Memory B cell (primary cell): ENCODE results near the gene C8B.

Experiments used
- ATAC-seq: fragments of 150-1000 bp; cut with Tn5 transposase; 2 replicates; pipeline ENCODE4 v1.10.0; 2021; ENCODE audit warnings: low read depth, mild to moderate bottlenecking, moderate library complexity
- DNase-seq, 2 donors: peaks; one replicate each; pipeline ENCODE4 v3.0.0; 2022; ENCODE audit warnings: low spot score in 2 of 2
- H3K27ac Mint-ChIP-seq: one replicate; pipeline ENCODE4 v1.8.0; 2022; ENCODE audit warnings: mild to moderate bottlenecking, moderate library complexity, mixed read lengths
- H3K27me3 Mint-ChIP-seq: one replicate; pipeline ENCODE4 v1.8.0; 2022; ENCODE audit warnings: mixed read lengths
- H3K36me3 Mint-ChIP-seq: one replicate; pipeline ENCODE4 v1.8.0; 2022; ENCODE audit warnings: mild to moderate bottlenecking, mixed read lengths
- H3K4me1 Mint-ChIP-seq: one replicate; pipeline ENCODE4 v1.8.0; 2022; ENCODE audit warnings: mixed read lengths
- H3K4me3 Mint-ChIP-seq: one replicate; pipeline ENCODE4 v1.8.0; 2022; ENCODE audit warnings: mild to moderate bottlenecking, moderate library complexity, mixed read lengths
- H3K9me3 Mint-ChIP-seq: one replicate; pipeline ENCODE4 v1.8.0; 2022; ENCODE audit warnings: mixed read lengths

C8B gene

GRCh38 chr1:56965916-56966697 lies at the start of gene C8B:
C8B (minus strand) TSS chr1:56966015; CDS start chr1:56965948, 67 bp downstream.
- Mint-ChIP-seq H3K4me3 (no peak within 1 kb of the TSS), H3K27me3 (peaks cover 11% of the 10 kb centered on the region), H3K9me3 (peaks cover 2% of the 10 kb centered on the region), H3K27ac (no peak within 1 kb of the TSS), H3K36me3 (no peaks in the 10 kb centered on the region), H3K4me1 (no peaks in the 10 kb centered on the region)
- ATAC-seq (no peak), DNase-seq (no peak)

- H3K4me3 Mint-ChIP-seq: no peak overlapping the region
- no peak overlapping the region for H3K27ac Mint-ChIP-seq
- H3K27me3 Mint-ChIP-seq: peaks cover 3% of the 10 kb centered on the region
- no peak for DNase-seq
- no peaks in the 10 kb centered on the region for H3K36me3 Mint-ChIP-seq
- no peak for ATAC-seq
- H3K4me1 Mint-ChIP-seq: no peaks in the 10 kb centered on the region
- H3K9me3 Mint-ChIP-seq: no peaks in the 10 kb centered on the region
Observed at GRCh38 chr1:57015071-57015470, 49.3 kb upstream of the C8B start.

- DNase-seq (no peak), ATAC-seq (no peak)
- Mint-ChIP-seq H3K9me3 (no peaks in the 10 kb centered on the region), H3K36me3 (no peaks in the 10 kb centered on the region), H3K4me3 (no peak overlapping the region), H3K27ac (no peak overlapping the region), H3K4me1 (no peaks in the 10 kb centered on the region), H3K27me3 (peaks cover 3% of the 10 kb centered on the region)
Observed at GRCh38 chr1:57013522-57013921, 47.7 kb upstream of the C8B start.

- Mint-ChIP-seq H3K9me3 (no peaks in the 10 kb centered on the region), H3K27me3 (peaks cover 3% of the 10 kb centered on the region), H3K4me1 (no peaks in the 10 kb centered on the region), H3K36me3 (no peaks in the 10 kb centered on the region), H3K27ac (no peak overlapping the region), H3K4me3 (no peak overlapping the region)
- DNase-seq (no peak), ATAC-seq (no peak)
Observed at GRCh38 chr1:57012315-57012714, 46.5 kb upstream of the C8B start.

GRCh38 chr1:57010511-57010910 lies 44.7 kb upstream of the C8B start:
- Mint-ChIP-seq H3K4me3 (no peak overlapping the region), H3K9me3 (no peaks in the 10 kb centered on the region), H3K36me3 (no peaks in the 10 kb centered on the region), H3K4me1 (no peaks in the 10 kb centered on the region), H3K27ac (no peak overlapping the region), H3K27me3 (peaks cover 10% of the 10 kb centered on the region)
- no peak for DNase-seq
- ATAC-seq: no peak

GRCh38 chr1:57007948-57008347 lies 42.1 kb upstream of the C8B start:
- ATAC-seq (no peak), DNase-seq (no peak)
- H3K4me1 Mint-ChIP-seq: no peaks in the 10 kb centered on the region
- no peak overlapping the region for H3K27ac Mint-ChIP-seq
- no peaks in the 10 kb centered on the region for H3K9me3 Mint-ChIP-seq
- H3K4me3 Mint-ChIP-seq: no peak overlapping the region
- H3K27me3 Mint-ChIP-seq: peaks cover 10% of the 10 kb centered on the region
- no peaks in the 10 kb centered on the region for H3K36me3 Mint-ChIP-seq

- Mint-ChIP-seq H3K27ac (no peak overlapping the region), H3K27me3 (peaks cover 10% of the 10 kb centered on the region)
- DNase-seq: no peak
Observed at GRCh38 chr1:57007472-57007871, 41.7 kb upstream of the C8B start.

GRCh38 chr1:57003398-57004139 lies 37.8 kb upstream of the C8B start:
- Mint-ChIP-seq H3K9me3 (no peaks in the 10 kb centered on the region), H3K27me3 (peaks cover 7% of the 10 kb centered on the region), H3K4me3 (no peak overlapping the region), H3K4me1 (no peaks in the 10 kb centered on the region), H3K36me3 (no peaks in the 10 kb centered on the region), H3K27ac (no peak overlapping the region)
- DNase-seq (no peak), ATAC-seq (no peak)

More at GRCh38 chr1:57007472-57007871, 41.7 kb upstream of the C8B start:
- Mint-ChIP-seq H3K4me3 (no peak overlapping the region), H3K9me3 (no peaks in the 10 kb centered on the region), H3K4me1 (no peaks in the 10 kb centered on the region), H3K36me3 (no peaks in the 10 kb centered on the region)
- no peak for ATAC-seq

GRCh38 chr1:56995414-56996100 lies 29.7 kb upstream of the C8B start:
- Mint-ChIP-seq H3K9me3 (no peaks in the 10 kb centered on the region), H3K27ac (no peak overlapping the region), H3K27me3 (peaks cover 2% of the 10 kb centered on the region), H3K4me1 (no peaks in the 10 kb centered on the region), H3K36me3 (no peaks in the 10 kb centered on the region), H3K4me3 (no peak overlapping the region)
- no peak for DNase-seq
- no peak for ATAC-seq

- Mint-ChIP-seq H3K4me3 (no peak overlapping the region), H3K27me3 (peaks cover 2% of the 10 kb centered on the region), H3K27ac (no peak overlapping the region), H3K36me3 (no peaks in the 10 kb centered on the region), H3K9me3 (no peaks in the 10 kb centered on the region), H3K4me1 (no peaks in the 10 kb centered on the region)
- DNase-seq (no peak), ATAC-seq (no peak)
Observed at GRCh38 chr1:56993475-56993874, 27.7 kb upstream of the C8B start.

- no peak for DNase-seq
- H3K36me3 Mint-ChIP-seq: no peaks in the 10 kb centered on the region
- no peaks in the 10 kb centered on the region for H3K9me3 Mint-ChIP-seq
- no peak overlapping the region for H3K4me3 Mint-ChIP-seq
- H3K4me1 Mint-ChIP-seq: no peaks in the 10 kb centered on the region
- H3K27me3 Mint-ChIP-seq: peaks cover 2% of the 10 kb centered on the region
- no peak overlapping the region for H3K27ac Mint-ChIP-seq
- ATAC-seq: no peak
Observed at GRCh38 chr1:56992318-56993125, 26.7 kb upstream of the C8B start.

- no peaks in the 10 kb centered on the region for H3K9me3 Mint-ChIP-seq
- H3K27ac Mint-ChIP-seq: no peak overlapping the region
- no peak for DNase-seq
- H3K27me3 Mint-ChIP-seq: peaks cover 2% of the 10 kb centered on the region
- no peaks in the 10 kb centered on the region for H3K36me3 Mint-ChIP-seq
- H3K4me3 Mint-ChIP-seq: no peak overlapping the region
- no peaks in the 10 kb centered on the region for H3K4me1 Mint-ChIP-seq
- ATAC-seq: no peak
Observed at GRCh38 chr1:56991576-56991975, 25.8 kb upstream of the C8B start.

- ATAC-seq: no peak
- H3K4me3 Mint-ChIP-seq: no peak overlapping the region
Observed at GRCh38 chr1:56986397-56986796, 20.6 kb upstream of the C8B start.

More at GRCh38 chr1:56986397-56986796, 20.6 kb upstream of the C8B start:
- no peak overlapping the region for H3K27ac Mint-ChIP-seq
- peaks cover 4% of the 10 kb centered on the region for H3K27me3 Mint-ChIP-seq
- DNase-seq: no peak
- no peaks in the 10 kb centered on the region for H3K4me1 Mint-ChIP-seq
- H3K36me3 Mint-ChIP-seq: no peaks in the 10 kb centered on the region
- no peaks in the 10 kb centered on the region for H3K9me3 Mint-ChIP-seq
